NCI-H1417 treated with DMSO at 0.1 percent for 48 hours (cell line): ENCODE measurements around the gene GPBAR1.

Experiments
- DNase-seq: peaks from one replicate; lab custom pipeline; 2025; lab: John Stamatoyannopoulos, UW

Gene GPBAR1

GRCh38 chr2:218244665-218245064 is 16.1 kb upstream of the GPBAR1 start:
- DNase-seq: no peak

- DNase-seq: no peak
These were observed 15.6 kb upstream of the GPBAR1 start for GRCh38 chr2:218245214-218245613.

- no peak for DNase-seq
These were observed 11.1 kb upstream of the GPBAR1 start for GRCh38 chr2:218249691-218250090.

- DNase-seq: no peak
These were observed 8.1 kb upstream of the GPBAR1 start for GRCh38 chr2:218252509-218253231.

GRCh38 chr2:218253232-218253625 is 7.6 kb upstream of the GPBAR1 start:
- no peak for DNase-seq

GRCh38 chr2:218255446-218255845 is 5.4 kb upstream of the GPBAR1 start:
- DNase-seq: no peak

GRCh38 chr2:218256612-218257350 is 4.0 kb upstream of the GPBAR1 start:
- DNase-seq: no peak

- DNase-seq: no peak
These were observed 3.3 kb upstream of the GPBAR1 start for GRCh38 chr2:218257390-218257981.

GRCh38 chr2:218259099-218259961 is 1.5 kb upstream of the GPBAR1 start:
- DNase-seq: no peak

- DNase-seq: no peak
These were observed 649 bp upstream of the GPBAR1 start for GRCh38 chr2:218260166-218260565.

- DNase-seq: no peak
These were observed 815 bp downstream of the GPBAR1 start for GRCh38 chr2:218261423-218262236.

- DNase-seq: no peak
These were observed 1.4 kb downstream of the GPBAR1 start for GRCh38 chr2:218262237-218262600.

- DNase-seq: no peak
These were observed 2.1 kb downstream of the GPBAR1 start for GRCh38 chr2:218262631-218263586.

GRCh38 chr2:218263817-218264641 is 3.2 kb downstream of the GPBAR1 start:
- no peak for DNase-seq

- DNase-seq: no peak
These were observed 4.2 kb downstream of the GPBAR1 start for GRCh38 chr2:218264773-218265561.

GRCh38 chr2:218265626-218266025 is 4.8 kb downstream of the GPBAR1 start:
- DNase-seq: no peak

- DNase-seq: no peak
These were observed 5.6 kb downstream of the GPBAR1 start for GRCh38 chr2:218266316-218266979.

GRCh38 chr2:218267259-218267658 is 6.4 kb downstream of the GPBAR1 start:
- no peak for DNase-seq
